ENCODE data around the gene NF1.

GRCh38 chr17:31296142-31296541 lies 201.4 kb downstream of the NF1 start:
- no peak for TF ChIP-seq EZH2phosphoT487 (IDR thresholded peaks at IDR 0.05; ENCODE audit: low read depth)
- no peak for TF ChIP-seq CTCF (IDR thresholded peaks at IDR 0.05; ENCODE audit: low read depth, low read length)

Measured in OCI-LY3 (cell line).